Hepatocyte (in vitro differentiated cells): ENCODE measurements around the gene TMPRSS2.

Experiments
- CTCF ChIP-seq: fragments of 200-600 bp; sonication (generic); IDR thresholded peaks from 2 replicates; pipeline ENCODE4 v1.5.1; 2016; ENCODE audit warnings: antibody characterized with exemption, mild to moderate bottlenecking; ENCODE audit not compliant: poor library complexity
- EZH2 ChIP-seq: fragments of 200-600 bp; sonication (generic); IDR thresholded peaks from 2 replicates; pipeline ENCODE4 v1.6.1; 2016; ENCODE audit warnings: antibody characterized with exemption, mild to moderate bottlenecking, borderline replicate concordance
- EZH2phosphoT487 ChIP-seq: fragments of 200-600 bp; sonication (generic); IDR thresholded peaks from one replicate; pipeline ENCODE4 v1.6.1; 2018; ENCODE audit warnings: antibody characterized with exemption, mild to moderate bottlenecking, low read depth, moderate library complexity; ENCODE audit not compliant: unreplicated experiment, severe bottlenecking

- TF ChIP-seq CTCF (no peak), EZH2 (no peak), EZH2phosphoT487 (no peak)
Observed at GRCh38 chr21:41419921-41420862, 87.8 kb downstream of the TMPRSS2 start.
